Measurements from ENCODE around the gene HSD17B1. TPM values are rescaled to one million over a fixed set of nuclear protein-coding genes. Genes with fewer than 3 reads are reported as not detected.

The HSD17B1 gene
- total and polyA plus RNA-seq, 2 of the 13 experiments (the other 11 are each of a cell fraction or from before 2014, with no cell fraction given): 0.54 to 0.93 TPM

- TF ChIP-seq ZNF678 (CRISPR knock-in tag; IDR thresholded peaks at IDR 0.05) (no peak), ZNF337 (CRISPR knock-in tag; IDR thresholded peaks at IDR 0.05; ENCODE audit: borderline replicate concordance, low read depth) (0 out of 2 replicates have a peak, but pooled peaks have one; percentile 46), HNRNPUL1 (IDR thresholded peaks at IDR 0.05; ENCODE audit: low read depth, low read length) (no peak), HMGA1 (CRISPR knock-in tag; conservative IDR thresholded peaks at IDR 0.05) (no peak), ELF1 (CRISPR knock-in tag; IDR thresholded peaks at IDR 0.05) (peak; percentile 98), TSC22D2 (CRISPR knock-in tag; IDR thresholded peaks at IDR 0.05; ENCODE audit: borderline replicate concordance) (no peak), TEAD3 (CRISPR knock-in tag; optimal IDR thresholded peaks at IDR 0.05; ENCODE audit: borderline replicate concordance) (peak; percentile 63), SMAD9 (CRISPR knock-in tag; IDR thresholded peaks at IDR 0.05) (no peak), NAIF1 (CRISPR knock-in tag; IDR thresholded peaks at IDR 0.05; ENCODE audit: borderline replicate concordance) (no peak), SKI (IDR thresholded peaks at IDR 0.05; ENCODE audit: partially characterized antibody) (no peak), PLSCR1 (CRISPR knock-in tag; IDR thresholded peaks at IDR 0.05; ENCODE audit: borderline replicate concordance) (no peak), SP140L (CRISPR knock-in tag; IDR thresholded peaks at IDR 0.05; ENCODE audit: borderline replicate concordance) (no peak), CSRNP1 (CRISPR knock-in tag; IDR thresholded peaks at IDR 0.05) (no peak), SOX13 (IDR thresholded peaks at IDR 0.05) (no peak), SOX13 (CRISPR knock-in tag; conservative IDR thresholded peaks at IDR 0.05 in 1 of 2, IDR thresholded peaks at IDR 0.05 in 1 of 2) (peak in 1 of 2 experiments; percentile 66; a peak in 2 of 4 replicates), ZNF670 (CRISPR knock-in tag; IDR thresholded peaks at IDR 0.05; ENCODE audit: borderline replicate concordance) (peak; percentile 69; the same call in 1 of the 2 replicates), ZNF646 (CRISPR knock-in tag; IDR thresholded peaks at IDR 0.05) (no peak)
- TF ChIP-seq, protein P1, sequence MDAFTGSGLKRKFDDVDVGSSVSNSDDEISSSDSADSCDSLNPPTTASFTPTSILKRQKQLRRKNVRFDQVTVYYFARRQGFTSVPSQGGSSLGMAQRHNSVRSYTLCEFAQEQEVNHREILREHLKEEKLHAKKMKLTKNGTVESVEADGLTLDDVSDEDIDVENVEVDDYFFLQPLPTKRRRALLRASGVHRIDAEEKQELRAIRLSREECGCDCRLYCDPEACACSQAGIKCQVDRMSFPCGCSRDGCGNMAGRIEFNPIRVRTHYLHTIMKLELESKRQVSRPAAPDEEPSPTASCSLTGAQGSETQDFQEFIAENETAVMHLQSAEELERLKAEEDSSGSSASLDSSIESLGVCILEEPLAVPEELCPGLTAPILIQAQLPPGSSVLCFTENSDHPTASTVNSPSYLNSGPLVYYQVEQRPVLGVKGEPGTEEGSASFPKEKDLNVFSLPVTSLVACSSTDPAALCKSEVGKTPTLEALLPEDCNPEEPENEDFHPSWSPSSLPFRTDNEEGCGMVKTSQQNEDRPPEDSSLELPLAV (CRISPR knock-in tag; conservative IDR thresholded peaks at IDR 0.05; ENCODE audit: low read depth): no peak; the same call in 1 of the 2 replicates
- TF ChIP-seq, protein P2, sequence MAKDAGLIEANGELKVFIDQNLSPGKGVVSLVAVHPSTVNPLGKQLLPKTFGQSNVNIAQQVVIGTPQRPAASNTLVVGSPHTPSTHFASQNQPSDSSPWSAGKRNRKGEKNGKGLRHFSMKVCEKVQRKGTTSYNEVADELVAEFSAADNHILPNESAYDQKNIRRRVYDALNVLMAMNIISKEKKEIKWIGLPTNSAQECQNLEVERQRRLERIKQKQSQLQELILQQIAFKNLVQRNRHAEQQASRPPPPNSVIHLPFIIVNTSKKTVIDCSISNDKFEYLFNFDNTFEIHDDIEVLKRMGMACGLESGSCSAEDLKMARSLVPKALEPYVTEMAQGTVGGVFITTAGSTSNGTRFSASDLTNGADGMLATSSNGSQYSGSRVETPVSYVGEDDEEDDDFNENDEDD (CRISPR knock-in tag; IDR thresholded peaks at IDR 0.05; ENCODE audit: borderline replicate concordance): peak; percentile 61; the same call in 1 of the 2 replicates
These were observed 16.7 kb upstream of the HSD17B1 start, which contains the start of gene NAGLU (continued) for GRCh38 chr17:42536048-42536371.
